A549 treated with AZD9567 at 1 μM for 4 hours (cell line): Measurements from ENCODE around the gene OPA1. TPM values are rescaled to one million over a fixed set of nuclear protein-coding genes. Genes with fewer than 3 reads are reported as not detected.

Source experiments
- total RNA-seq: library from RNA; stranded (reverse); fragments of 200-300 nt; extraction: Qiagen RNA extraction; gene quantifications from 5 replicates; pipeline ENCODE4 v1.2.3, GENCODE V29; 2022; ENCODE audit not compliant: insufficient read depth

Gene OPA1, protein sequence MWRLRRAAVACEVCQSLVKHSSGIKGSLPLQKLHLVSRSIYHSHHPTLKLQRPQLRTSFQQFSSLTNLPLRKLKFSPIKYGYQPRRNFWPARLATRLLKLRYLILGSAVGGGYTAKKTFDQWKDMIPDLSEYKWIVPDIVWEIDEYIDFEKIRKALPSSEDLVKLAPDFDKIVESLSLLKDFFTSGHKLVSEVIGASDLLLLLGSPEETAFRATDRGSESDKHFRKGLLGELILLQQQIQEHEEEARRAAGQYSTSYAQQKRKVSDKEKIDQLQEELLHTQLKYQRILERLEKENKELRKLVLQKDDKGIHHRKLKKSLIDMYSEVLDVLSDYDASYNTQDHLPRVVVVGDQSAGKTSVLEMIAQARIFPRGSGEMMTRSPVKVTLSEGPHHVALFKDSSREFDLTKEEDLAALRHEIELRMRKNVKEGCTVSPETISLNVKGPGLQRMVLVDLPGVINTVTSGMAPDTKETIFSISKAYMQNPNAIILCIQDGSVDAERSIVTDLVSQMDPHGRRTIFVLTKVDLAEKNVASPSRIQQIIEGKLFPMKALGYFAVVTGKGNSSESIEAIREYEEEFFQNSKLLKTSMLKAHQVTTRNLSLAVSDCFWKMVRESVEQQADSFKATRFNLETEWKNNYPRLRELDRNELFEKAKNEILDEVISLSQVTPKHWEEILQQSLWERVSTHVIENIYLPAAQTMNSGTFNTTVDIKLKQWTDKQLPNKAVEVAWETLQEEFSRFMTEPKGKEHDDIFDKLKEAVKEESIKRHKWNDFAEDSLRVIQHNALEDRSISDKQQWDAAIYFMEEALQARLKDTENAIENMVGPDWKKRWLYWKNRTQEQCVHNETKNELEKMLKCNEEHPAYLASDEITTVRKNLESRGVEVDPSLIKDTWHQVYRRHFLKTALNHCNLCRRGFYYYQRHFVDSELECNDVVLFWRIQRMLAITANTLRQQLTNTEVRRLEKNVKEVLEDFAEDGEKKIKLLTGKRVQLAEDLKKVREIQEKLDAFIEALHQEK
- total RNA-seq: 23.3 to 32.0 TPM (median 29.9 TPM) in 5 replicates

DNA sequence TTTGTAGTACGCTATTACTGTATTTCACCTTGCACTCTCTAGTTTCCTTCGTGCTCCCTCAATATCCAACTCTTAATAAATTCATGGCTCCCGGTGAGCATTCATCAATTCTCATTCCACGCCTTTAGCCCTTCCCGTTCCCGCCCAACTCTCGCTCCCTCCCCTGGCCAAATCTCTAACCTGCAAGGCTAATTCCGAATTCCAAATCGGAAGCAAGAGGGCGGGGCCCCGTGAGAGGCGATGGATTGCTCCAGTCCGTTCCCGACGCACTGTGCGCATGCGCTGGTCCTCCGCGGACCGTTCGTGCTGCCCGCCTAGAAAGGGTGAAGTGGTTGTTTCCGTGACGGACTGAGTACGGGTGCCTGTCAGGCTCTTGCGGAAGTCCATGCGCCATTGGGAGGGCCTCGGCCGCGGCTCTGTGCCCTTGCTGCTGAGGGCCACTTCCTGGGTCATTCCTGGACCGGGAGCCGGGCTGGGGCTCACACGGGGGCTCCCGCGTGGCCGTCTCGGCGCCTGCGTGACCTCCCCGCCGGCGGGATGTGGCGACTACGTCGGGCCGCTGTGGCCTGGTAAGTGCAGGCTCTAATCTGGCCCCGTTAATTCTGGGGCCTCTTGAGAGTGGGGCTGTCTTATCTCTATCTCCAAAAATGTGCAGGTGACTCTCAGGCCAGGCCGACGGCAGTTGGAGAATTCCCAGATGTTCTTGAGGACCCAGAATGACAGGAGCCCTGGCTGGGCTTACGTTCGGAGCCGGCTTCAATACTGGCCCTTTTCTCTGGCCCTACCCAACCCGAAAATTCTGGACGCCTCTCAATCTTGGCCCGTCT is at the start of gene OPA1:
TSS of gene OPA1 (plus strand) at position 368 of the 827 bp plus-strand sequence. CDS start at position 538, 170 bp downstream.

DNA sequence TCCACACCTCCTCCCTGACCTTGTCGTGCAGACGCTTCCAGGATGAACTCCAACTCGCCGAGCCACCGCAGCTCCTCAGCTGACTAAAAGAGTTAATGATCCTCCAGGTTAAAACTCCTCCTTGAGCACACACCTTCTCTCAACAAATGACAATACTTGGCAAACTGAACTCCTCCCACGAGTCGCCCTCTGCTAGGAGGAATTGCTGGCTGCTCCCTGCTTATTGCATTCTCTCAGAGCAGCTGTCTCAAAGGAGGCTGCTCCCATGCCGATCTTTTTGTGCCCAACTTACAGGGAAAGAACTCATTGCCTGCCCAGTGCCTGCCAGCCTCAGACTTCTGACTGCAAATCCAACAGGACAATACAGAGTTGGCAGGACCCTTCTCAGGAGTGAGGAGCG is 38.2 kb upstream of the OPA1 start, which contains the start of gene ATP13A4:
TSS of gene ATP13A4 (minus strand) at position 85 of the 400 bp plus-strand sequence. CDS start 96 bp downstream, outside the sequence.

Other genes starting within 250 kb of the OPA1 start
- gene ATP13A5, start 214.5 kb upstream of the OPA1 start, total RNA-seq: not detected in 5 replicates
- gene ATP13A4, start 38.3 kb upstream of the OPA1 start, total RNA-seq: not detected in 5 replicates